HG03175 (cell line): ENCODE measurements around the gene KRTAP10-3.
"Not testable (repeated sequence)": the region's sequence is repeated elsewhere in the genome, so short reads cannot be mapped to it uniquely, and the experiment has no call there.

Source experiments
- ATAC-seq: cut with Tn5 transposase; IDR thresholded peaks from one replicate; pipeline ENCODE4 v1.9.1; 2021; ENCODE audit warnings: mild to moderate bottlenecking, moderate library complexity; ENCODE audit not compliant: unreplicated experiment

KRTAP10-3 gene

GRCh38 chr21:44590897-44591800, 32.6 kb upstream of the KRTAP10-3 start:
- not testable (repeated sequence) for ATAC-seq

DNA sequence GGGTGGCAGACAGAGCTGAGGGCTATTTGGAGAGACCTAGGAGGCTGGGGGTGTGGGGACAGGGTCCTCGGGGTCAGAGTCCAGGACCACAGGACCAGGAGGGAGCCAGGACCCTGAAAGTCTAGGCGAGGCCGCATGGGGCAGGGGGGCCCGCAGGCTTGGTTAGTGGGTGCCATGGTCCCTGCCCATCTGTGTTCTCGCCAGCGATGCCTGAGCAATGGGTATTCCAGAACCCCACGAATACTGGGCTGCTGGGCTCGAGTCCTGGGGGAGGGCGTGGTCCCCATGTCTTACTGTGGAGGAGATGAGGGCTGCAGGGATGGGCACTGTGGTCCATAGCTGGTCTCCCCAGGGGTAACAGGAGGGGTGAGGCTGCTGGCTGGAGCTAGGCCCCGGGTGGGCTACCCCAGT, 31.7 kb upstream of the KRTAP10-3 start:
- no peak for ATAC-seq

- ATAC-seq: no peak
These were observed 31.2 kb upstream of the KRTAP10-3 start for GRCh38 chr21:44589586-44590305.

DNA sequence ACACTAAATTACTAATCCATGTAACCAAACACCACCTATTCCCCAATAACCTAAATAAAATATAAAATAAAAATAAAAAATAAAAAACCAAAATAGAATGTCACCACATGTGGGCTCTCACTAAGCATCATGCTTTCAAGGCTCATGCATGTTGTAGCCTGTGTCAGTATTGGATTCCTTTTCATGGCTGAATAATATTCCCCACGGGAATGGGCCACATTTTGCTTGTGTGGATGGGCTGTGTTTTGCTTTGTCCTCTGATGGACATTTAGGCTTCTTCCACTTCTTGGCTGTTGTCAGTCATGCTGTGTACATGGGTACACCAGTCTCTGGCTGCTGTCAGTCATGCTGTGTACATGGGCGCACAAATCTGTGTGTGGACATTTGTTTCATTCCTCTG, 30.5 kb upstream of the KRTAP10-3 start:
- ATAC-seq: no peak

GRCh38 chr21:44585892-44586291, 27.3 kb upstream of the KRTAP10-3 start:
- ATAC-seq: no peak

- no peak for ATAC-seq
These were observed 25.2 kb upstream of the KRTAP10-3 start for GRCh38 chr21:44583800-44584147.

GRCh38 chr21:44583089-44583799, 24.6 kb upstream of the KRTAP10-3 start:
- ATAC-seq: no peak

DNA sequence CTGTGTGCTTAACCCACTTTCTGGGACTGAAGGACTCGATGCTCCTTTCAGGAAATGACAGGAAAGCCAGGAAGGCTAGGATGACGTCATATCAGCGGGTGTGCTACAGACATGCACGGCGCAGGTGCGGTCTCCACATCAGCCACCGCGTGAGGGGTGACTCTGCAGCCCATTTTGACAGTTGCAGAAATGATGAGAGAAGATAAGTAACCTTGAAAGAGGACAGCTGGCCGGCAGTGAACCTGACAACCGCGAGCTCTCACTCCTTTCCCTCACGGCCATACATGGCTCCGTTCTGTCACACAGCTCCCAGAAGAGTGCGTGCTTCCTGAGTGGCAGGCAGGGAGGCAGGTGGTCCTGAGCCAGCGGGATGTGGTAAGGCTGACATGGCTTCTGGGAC, 23.5 kb upstream of the KRTAP10-3 start:
- ATAC-seq: no peak

DNA sequence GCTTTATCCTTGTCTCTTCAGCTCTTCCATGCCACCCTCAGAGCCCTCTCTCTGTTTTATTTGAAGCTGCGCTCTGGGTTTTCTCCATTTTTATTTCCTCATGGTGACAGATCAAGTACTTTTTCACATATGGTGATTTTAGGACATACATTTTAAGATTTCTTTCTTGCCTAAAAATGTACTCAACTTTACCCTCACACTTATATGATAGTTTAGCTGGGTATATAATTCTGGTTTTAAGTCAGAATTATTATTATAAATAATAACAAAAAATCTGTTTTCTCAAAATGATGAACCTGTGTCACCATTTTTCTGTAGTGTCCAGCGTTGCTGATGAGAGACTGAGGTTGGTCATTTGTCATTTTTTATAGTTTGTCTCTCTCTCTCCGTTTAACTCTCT, 22.6 kb upstream of the KRTAP10-3 start:
- no peak for ATAC-seq

GRCh38 chr21:44580231-44580821, 21.7 kb upstream of the KRTAP10-3 start, which contains the start of gene KRTAP10-5:
TSS of gene KRTAP10-5 (minus strand) at chr21:44580604. CDS start at chr21:44580578, 26 bp downstream.
- not testable (repeated sequence) for ATAC-seq

DNA sequence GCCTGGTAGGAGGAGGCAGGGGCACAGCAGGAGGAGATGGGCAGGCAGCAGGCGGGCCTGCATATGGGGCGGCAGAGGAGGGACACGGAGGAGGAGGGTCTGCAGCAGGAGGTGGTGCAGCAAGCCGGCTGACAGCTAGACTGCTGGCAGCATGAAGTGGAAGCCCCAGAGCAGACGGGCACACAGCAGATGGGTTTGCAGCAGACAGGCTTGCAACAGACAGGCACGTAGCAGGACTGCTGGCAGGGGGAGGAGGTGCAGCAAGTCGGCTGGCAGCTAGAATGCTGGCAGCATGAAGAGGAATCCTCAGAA, 21.2 kb upstream of the KRTAP10-3 start:
- no peak for ATAC-seq

DNA sequence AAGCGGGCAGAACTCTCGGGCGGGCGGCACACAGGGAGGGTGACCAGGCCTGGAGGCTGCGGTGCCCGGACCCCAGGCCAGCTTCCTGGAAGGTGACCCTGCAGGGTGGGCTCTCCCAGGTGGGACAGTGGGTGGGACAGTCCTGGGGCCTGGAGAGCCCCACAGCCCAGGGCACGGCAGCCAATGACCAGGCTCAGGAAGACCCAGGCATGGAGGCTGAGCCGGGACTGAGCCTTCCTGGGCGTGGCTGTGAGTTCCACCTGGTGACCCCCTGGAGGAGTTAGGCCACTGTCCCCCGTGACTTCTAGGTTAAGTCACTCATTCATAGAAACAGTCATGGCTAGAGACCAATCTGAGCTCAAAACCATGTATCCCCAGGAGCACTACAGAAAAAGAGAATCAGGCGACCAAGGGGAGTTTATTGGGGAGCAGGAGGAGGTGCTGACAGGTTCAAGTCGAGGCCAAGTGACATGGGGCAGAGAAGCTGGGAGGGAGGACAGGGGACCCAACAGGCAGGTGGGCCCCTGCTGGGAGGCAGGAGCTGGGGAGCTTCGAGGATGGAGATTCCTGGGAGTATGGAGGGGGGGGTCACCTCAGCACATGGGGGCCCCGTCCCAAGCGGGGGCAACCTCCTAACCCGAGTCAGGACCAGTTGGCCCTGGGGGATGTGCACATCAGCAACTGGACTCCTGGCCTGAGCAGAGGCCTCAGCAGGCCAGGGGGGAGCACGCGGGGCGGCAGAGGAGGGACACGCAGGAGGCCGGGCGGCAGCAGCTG, 20.6 kb upstream of the KRTAP10-3 start:
- ATAC-seq: no peak

DNA sequence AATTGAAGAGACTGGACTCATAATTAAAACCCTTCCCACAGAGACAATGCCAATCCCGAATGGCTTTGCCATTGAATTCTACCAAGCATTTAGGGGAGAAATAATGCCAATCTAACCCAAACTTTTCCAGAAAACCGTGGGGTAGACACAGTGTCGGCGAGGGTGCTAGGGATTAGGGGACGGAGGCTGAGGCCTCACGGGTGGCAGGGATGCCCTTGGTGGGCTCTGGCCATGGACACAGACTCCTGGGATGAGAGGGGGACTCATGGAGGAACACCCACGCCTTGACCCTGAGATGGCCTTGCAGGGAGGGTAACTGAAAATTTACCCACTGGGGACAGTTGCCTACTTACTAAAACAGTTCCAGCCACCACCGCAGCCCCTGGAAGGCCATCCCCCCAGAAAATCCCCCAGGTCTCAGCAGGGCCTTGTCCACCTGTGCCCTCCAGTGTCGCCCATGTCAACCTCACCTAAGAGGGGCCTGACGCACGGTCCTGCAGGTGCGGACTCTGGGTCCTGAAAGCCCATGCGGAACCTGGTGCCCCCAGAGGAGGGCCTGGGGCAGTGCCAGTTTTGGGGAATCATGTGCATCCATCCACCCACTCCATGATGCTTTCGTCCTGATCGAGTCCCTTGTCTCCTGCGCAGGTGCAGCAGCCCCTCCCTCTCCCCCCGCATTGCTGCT, 19.9 kb upstream of the KRTAP10-3 start:
- no peak for ATAC-seq

DNA sequence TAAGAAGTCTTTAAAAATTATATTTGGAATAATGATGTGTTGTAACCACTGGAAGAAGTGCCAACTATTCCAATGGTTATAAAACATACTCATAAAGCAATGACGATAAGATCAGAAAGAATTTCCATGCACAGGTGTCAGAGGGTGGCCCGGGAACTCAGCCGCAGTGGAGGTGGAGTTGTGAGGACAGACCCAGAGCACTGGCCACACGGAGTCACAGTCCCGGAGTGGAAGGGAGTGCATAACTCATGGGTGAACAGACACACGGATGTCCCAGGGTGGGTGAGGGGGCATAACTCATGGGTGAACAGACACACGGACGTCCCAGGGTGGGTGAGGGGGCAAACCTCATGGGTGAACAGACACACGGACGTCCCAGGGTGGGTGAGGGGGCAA, 17.4 kb upstream of the KRTAP10-3 start:
- ATAC-seq: no peak

- no peak for ATAC-seq
These were observed 16.9 kb upstream of the KRTAP10-3 start for GRCh38 chr21:44575307-44576024.

GRCh38 chr21:44574457-44575306, 16.1 kb upstream of the KRTAP10-3 start:
- ATAC-seq: no peak

DNA sequence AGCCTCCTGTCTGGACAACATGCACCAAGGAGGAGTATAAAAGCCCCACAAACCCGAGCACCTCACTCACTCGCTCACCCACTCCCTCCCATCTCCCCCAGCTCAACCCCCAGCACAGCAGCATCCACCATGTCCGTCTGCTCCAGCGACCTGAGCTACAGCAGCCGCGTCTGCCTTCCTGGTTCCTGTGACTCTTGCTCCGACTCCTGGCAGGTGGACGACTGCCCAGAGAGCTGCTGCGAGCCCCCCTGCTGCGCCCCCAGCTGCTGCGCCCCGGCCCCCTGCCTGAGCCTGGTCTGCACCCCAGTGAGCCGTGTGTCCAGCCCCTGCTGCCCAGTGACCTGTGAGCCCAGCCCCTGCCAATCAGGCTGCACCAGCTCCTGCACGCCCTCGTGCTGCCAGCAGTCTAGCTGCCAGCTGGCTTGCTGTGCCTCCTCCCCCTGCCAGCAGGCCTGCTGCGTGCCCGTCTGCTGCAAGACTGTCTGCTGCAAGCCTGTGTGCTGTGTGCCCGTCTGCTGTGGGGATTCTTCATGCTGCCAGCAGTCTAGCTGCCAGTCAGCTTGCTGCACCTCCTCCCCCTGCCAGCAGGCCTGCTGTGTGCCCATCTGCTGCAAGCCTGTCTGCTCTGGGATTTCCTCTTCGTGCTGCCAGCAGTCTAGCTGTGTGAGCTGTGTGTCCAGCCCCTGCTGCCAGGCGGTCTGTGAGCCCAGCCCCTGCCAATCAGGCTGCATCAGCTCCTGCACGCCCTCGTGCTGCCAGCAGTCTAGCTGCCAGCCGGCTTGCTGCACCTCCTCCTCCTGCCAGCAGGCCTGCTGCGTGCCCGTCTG, 15.2 kb upstream of the KRTAP10-3 start, which contains the start of gene KRTAP10-4:
KRTAP10-4 (plus strand) TSS at position 100 of the 827 bp plus-strand sequence; CDS start at position 130, 30 bp downstream.
- not testable (repeated sequence) for ATAC-seq
